SKM-1 treated with dmso at 0.1 percent for 144 hours (cell line): ENCODE data around the gene SNUPN.

ENCODE experiments used
- DNase-seq: peaks from one replicate; lab custom pipeline; 2025; ENCODE audit not compliant: unreplicated experiment; lab: John Stamatoyannopoulos, UW

SNUPN gene

DNA sequence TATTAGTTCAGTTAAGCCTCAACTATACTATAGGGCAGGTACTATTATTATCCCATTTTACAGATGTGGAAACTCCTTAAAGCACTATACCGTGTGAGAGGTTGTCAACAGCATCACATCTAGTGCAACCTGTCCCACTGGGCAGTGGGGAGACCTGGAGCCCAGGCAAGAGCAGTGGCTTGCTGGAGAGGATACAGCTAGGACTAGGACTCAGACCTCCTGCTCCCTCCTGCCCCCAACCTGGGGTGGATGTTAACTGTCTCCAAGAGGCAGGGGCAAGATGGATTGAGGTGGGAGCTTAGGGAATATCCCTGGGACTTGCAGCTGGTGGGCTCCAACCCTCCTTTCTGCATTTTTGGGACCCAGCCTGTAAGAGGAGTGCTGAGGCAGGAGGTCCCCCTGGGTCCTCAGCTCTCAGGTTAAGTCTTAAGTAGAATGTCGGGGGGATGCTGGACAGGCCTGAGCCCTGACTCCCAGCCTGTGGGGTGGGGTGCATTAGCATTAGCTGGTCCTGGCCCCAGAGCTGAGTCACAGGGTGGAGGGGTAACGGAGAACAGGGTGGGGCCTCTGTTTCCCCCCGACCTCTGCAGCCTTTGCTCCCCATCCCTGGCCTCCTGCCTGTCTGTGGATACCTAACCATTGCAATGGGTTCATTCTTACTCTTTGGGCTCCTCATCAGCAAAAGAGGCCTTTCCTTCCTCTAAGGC, 28.8 kb upstream of the SNUPN start:
- DNase-seq = no peak

DNA sequence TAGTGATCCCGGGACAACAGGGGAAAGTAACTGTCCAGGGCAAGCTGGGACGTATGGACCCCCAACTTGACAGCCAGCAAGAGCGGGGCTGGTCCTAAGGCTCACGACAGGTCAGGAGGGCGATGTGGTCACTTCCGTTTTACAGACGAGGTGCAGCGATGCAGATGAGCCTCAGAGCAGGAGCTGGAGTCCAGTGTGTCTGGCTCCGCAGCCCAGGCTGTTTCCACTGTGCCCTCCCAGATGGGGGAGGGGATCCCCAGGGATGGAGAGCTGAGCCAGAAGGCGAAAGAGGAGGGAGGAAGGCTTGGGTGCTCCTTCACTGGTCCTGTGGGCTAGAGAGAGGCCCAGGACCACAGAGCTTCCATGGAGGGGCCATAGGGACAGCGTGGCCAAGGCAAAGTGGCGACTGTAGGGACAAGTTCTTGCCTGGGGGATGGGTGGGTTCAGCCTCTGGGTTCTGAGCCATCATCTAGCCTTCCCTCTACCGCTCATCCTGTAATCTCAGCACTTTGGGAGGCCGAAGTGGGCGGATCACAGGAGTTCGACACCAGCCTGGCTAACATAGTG, 27.9 kb upstream of the SNUPN start:
- no peak for DNase-seq

DNA sequence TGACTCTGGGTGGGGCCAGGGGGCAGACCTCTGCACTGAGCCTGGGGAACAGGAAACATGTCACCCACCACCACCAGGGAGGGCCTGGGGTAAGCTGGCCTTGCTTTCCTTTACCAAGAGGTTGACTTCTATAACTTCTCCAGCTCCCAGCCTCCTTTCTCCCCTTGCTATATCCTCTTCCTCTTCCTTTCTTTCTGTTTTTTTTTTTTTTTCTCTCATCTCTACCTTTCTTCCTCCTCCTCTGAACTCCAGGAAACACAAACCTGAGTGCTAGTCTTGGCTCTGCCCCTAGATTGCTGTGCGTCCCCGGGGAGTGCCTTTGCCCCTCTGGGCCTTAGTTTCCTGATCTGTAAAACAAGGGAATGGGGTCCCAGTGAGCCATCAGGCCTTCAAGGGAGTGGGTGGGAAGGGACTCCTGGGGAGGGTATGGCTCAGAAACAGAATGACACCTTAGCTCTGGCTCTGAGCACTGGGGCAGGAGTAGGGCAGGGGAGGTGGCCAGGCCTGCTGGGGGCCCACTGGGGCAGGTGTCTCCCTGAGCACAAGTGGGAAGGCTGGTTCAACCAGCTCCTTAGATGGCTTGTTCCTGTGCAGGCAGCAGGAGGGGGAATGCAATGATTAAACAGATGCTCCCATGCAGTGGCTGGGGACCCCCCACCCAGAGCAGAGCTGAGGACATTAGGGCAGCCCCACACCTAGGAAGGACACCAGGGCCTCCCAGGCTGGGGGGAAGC, 26.5 kb upstream of the SNUPN start:
- no peak for DNase-seq

DNA sequence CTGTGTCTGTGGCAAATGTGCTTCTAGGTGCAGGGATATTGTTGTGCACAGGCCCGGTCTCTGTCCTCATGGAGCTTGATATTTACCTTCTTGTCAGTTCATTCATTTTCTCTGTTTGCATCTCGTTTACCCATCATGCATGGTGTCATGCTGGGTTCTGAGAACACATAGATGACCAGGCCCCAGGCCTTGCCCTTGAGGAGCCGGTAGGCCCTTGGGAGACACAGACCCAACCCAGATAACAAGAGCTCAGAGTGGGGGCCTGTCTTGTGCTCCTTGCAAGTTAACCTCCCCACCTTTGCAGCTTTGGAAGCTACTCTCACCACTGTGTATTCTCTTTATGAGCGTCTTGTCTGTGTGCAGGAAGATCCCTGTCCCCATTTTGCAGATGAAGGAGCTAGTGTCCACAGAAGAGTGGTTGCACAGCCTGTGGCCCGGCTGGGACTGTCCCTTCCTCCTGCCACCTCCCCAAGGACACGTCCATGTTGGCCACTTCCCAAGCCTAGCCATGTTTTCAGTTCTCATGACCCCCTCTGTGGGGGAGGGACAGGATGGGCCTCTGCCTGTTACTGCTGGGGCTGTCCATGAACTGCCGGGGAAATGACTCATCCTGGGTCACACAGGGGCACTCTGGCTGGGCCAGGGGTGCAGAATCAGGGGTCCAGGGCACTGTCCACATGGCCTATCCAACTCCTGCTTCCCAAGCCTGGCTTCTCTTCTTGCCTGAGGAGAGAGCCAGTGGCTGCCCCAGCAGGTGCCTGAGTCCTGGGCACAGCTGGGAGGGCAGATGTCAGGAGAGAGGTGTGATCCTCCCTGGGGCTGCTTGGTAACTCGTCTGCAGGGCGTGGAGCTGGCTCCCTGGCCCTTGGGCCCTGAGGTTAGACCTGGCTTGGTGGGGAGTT, 25.6 kb upstream of the SNUPN start:
- no peak for DNase-seq

GRCh38 chr15:75649848-75650247, 24.3 kb upstream of the SNUPN start:
- DNase-seq = no peak

DNA sequence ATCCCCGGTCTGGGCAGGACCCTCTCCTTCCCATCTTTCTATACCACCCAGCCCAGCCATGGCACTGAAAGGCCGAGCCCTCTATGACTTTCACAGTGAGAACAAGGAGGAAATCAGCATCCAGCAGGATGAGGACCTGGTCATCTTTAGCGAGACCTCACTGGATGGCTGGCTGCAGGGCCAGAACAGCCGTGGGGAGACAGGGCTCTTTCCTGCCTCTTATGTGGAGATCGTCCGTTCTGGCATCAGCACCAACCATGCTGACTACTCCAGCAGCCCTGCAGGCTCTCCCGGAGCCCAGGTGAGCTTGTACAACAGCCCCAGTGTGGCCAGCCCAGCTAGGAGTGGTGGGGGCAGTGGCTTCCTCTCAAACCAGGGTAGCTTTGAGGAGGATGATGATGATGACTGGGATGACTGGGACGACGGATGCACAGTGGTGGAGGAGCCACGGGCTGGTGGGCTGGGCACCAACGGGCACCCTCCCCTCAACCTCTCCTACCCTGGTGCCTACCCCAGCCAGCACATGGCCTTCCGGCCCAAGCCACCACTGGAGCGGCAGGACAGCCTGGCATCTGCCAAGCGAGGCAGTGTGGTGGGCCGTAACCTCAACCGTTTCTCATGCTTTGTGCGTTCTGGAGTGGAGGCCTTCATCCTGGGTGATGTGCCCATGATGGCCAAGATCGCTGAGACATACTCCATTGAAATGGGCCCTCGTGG, 23.7 kb upstream of the SNUPN start:
- no peak for DNase-seq

GRCh38 chr15:75648156-75649000, 22.9 kb upstream of the SNUPN start:
- DNase-seq = no peak

GRCh38 chr15:75647370-75648155, 22.0 kb upstream of the SNUPN start, which contains the start of gene SNX33:
TSS of gene SNX33 (plus strand) at chr15:75647912. CDS start at chr15:75649103, 1,191 bp downstream.
- peak; percentile 62 for DNase-seq

- no peak for DNase-seq
These were observed 21.4 kb upstream of the SNUPN start for GRCh38 chr15:75646944-75647364.

GRCh38 chr15:75646112-75646943, 20.8 kb upstream of the SNUPN start:
- DNase-seq = no peak

DNA sequence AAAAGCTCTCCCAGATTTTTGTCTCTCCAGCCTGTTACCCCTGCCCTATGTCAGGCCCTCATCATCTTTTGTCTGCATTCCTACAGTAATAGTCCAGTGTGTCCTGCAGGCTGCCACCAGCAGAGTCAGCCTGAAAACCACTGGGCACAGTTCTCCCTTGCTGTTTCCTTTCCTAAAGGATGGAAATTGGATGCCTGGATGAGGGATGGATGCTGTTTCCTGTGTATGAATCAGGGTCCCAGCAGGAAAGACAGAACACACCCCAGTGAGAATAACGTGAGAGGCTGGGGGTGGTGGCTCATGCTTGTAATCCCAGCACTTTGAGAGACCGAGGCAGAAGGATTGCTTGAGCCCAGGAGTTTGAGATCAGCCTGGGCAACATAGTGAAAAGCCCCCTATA, 18.9 kb upstream of the SNUPN start:
- DNase-seq = no peak

GRCh38 chr15:75641603-75642002, 16.1 kb upstream of the SNUPN start:
- no peak for DNase-seq

- no peak for DNase-seq
These were observed 15.6 kb upstream of the SNUPN start for GRCh38 chr15:75641179-75641503.

GRCh38 chr15:75640483-75641178, 15.1 kb upstream of the SNUPN start:
- DNase-seq = peak; percentile 64

GRCh38 chr15:75639709-75640482, 14.4 kb upstream of the SNUPN start, which contains the start of gene IMP3:
TSS of gene IMP3 (minus strand) at chr15:75640224. CDS start at chr15:75640168, 56 bp downstream.
- peak; percentile 98 for DNase-seq

GRCh38 chr15:75639191-75639708, 13.7 kb upstream of the SNUPN start:
- no peak for DNase-seq
